Spleen (tissue), 7 donors: ENCODE results near the gene PI16.

Source experiments
- CTCF ChIP-seq, 11 experiments: fragments of 200-600 bp in 7 of 11; fragments of 450-650 bp in 4 of 11; sonication (generic) in 4 of 11; IDR thresholded peaks in 8 of 11; conservative IDR thresholded peaks in 3 of 11; 1 replicate in 7 of 11; 2 replicates in 4 of 11; pipeline versions ENCODE4 v1.4.0 to v1.8.0; 2016 to 2021; ENCODE audit warnings: antibody characterized with exemption in 11 of 11, inconsistent platforms in 4 of 11, mild to moderate bottlenecking in 1 of 11
- POLR2A ChIP-seq, 3 donors: fragments of 450-650 bp; IDR thresholded peaks; one replicate each; pipeline ENCODE4 v1.5.1; 2017; ENCODE audit warnings: antibody characterized with exemption in 3 of 3, mild to moderate bottlenecking in 1 of 3
- POLR2AphosphoS5 ChIP-seq, 3 donors: sonication (generic); formaldehyde crosslinking; IDR thresholded peaks; one replicate each; pipeline ENCODE4 v1.5.1; 2017; ENCODE audit warnings: antibody characterized with exemption in 3 of 3
- donor health status: DM: no; HTN: no; CAD: no; lungs with moderate emphysema.
- donor health status: DM: no; HTN: no; CAD: no.
- donor health status: DM: no; HTN: no; CAD: no.

- TF ChIP-seq POLR2AphosphoS5 (IDR thresholded peaks at IDR 0.05) (no peak), POLR2A (IDR thresholded peaks at IDR 0.05) (no peak), CTCF (IDR thresholded peaks at IDR 0.05 in 8 of 11, conservative IDR thresholded peaks at IDR 0.05 in 3 of 11) (no peak)
Measured at GRCh38 chr6:36967757-36968156, 13.2 kb downstream of the PI16 start.
